Measurements from ENCODE around the gene BMPR1B.
"Not testable (repeated sequence)": the region's sequence is repeated elsewhere in the genome, so short reads cannot be mapped to it uniquely, and the experiment has no call there.

BMPR1B gene

GRCh38 chr4:94831607-94832006, 73.9 kb downstream of the BMPR1B start:
- no peak for DNase-seq (ENCODE audit: extremely low read depth in 1 of 2, low read depth in 1 of 2)

- not testable (repeated sequence) for DNase-seq (ENCODE audit: extremely low read depth in 1 of 2, low read depth in 1 of 2)
Observed at GRCh38 chr4:94832329-94832728, 74.6 kb downstream of the BMPR1B start.

DNA sequence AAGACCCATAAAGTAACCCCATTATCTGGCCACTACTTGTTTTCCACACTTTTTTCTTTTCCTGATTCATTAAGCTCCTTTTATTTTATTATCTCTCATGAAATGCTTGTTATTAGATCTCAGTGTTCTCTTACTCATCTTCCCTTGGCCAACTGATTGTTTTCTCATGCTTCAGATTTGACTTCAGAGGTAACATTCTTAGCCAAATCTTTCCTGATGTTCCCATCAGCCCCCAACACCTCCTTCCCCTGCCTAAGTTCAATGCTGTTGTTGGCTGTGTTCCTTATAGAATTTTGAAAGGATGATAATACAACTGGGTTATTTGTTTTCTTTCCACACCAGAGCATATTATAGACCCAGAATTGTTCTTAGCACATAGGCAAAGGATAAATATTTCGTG, 75.6 kb downstream of the BMPR1B start:
- no peak for DNase-seq (ENCODE audit: extremely low read depth in 1 of 2, low read depth in 1 of 2)

GRCh38 chr4:94834501-94834900, 76.7 kb downstream of the BMPR1B start:
- DNase-seq (ENCODE audit: extremely low read depth in 1 of 2, low read depth in 1 of 2): no peak

- not testable (repeated sequence) for DNase-seq (ENCODE audit: extremely low read depth in 1 of 2, low read depth in 1 of 2)
Observed at GRCh38 chr4:94841166-94841863, 83.6 kb downstream of the BMPR1B start.

GRCh38 chr4:94841864-94842221, 84.1 kb downstream of the BMPR1B start:
- DNase-seq (ENCODE audit: extremely low read depth in 1 of 2, low read depth in 1 of 2): no peak

GRCh38 chr4:94843216-94843615, 85.5 kb downstream of the BMPR1B start:
- DNase-seq (ENCODE audit: extremely low read depth in 1 of 2, low read depth in 1 of 2): no peak

- DNase-seq (ENCODE audit: extremely low read depth in 1 of 2, low read depth in 1 of 2): no peak
Observed at GRCh38 chr4:94848326-94848725, 90.6 kb downstream of the BMPR1B start.

- DNase-seq (ENCODE audit: extremely low read depth in 1 of 2, low read depth in 1 of 2): no peak
Observed at GRCh38 chr4:94849901-94850300, 92.1 kb downstream of the BMPR1B start.

DNA sequence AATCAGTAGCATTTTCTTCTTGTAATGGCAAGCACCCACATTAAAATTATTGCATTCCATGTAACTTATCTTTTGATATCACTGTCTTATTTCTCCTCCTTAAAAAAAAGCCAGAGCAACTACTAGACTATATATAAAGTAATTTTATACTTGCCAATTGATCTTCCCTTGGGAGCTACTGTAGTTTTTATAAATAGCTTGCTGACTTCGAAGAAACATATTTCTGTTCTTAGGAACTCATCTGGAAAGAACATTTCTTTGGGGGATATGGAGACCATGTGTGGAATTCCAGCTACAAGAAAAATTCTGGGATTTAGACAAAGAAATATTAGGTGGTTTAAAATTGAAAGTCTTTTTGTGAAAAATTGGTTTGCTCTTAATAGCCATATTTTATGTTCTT, 94.9 kb downstream of the BMPR1B start:
- DNase-seq (ENCODE audit: extremely low read depth in 1 of 2, low read depth in 1 of 2): no peak

DNA sequence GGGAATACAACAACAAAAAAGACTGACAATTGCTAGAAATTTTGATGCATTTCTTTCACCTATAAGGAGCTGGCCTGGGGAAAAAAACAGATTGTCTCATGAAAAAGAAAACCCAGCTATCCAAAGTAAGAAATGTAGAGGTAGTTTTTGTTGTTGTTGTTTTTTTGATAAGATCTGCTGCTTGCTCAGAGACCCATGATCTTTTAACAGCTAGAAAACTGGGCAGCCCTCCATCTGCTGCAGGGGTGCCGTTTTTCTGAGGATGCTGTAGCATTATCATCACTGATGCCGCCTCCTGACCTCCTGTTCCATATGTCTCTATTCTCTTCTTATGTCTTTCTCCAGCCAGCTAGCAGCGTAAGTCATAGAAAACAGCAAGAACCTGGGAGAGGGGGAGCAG, 98.3 kb downstream of the BMPR1B start:
- DNase-seq (ENCODE audit: extremely low read depth in 1 of 2, low read depth in 1 of 2): no peak

DNA sequence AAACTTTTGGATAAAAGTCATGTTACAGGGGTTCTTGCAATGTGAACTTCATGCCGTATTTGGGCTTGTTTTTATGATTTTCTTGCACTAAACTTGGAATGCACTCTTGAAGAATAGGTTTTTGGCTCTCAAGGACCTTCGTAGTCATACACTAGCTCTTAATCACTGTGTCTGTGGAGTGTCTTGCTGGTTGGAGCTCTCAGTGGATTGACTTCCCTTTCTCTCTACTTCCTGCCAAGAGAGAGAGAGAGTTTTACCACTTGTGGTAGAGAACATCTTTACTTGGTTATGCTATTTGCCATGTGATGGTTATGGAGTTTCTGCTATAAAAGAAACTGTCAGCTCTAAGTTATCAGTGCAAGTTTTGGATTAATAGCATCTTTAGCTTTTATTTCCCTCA, 112.4 kb downstream of the BMPR1B start:
- DNase-seq (ENCODE audit: extremely low read depth in 1 of 2, low read depth in 1 of 2): no peak

GRCh38 chr4:94871644-94872305, 114.0 kb downstream of the BMPR1B start:
- DNase-seq (ENCODE audit: extremely low read depth in 1 of 2, low read depth in 1 of 2): no peak

- no peak for DNase-seq (ENCODE audit: extremely low read depth in 1 of 2, low read depth in 1 of 2)
Observed at GRCh38 chr4:94877973-94878372, 120.2 kb downstream of the BMPR1B start.

DNA sequence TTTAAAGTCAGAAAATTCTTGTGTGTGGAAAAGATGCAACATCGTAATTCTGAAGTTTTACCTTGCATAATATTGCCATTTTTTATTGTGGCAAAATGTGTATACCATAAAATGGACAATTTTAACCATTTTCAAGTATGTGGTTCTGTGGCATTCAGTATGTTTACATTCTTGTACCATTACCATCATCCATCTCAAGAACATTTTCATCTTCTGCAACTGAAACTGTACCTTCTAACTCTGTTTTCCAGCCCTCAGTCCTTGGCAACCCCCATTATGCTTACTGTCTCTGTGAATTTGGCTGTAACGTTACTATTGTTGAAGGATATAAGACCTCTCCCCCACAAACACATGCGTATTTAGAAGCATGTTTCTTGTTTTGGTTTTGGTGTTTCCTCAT, 123.2 kb downstream of the BMPR1B start:
- DNase-seq (ENCODE audit: extremely low read depth in 1 of 2, low read depth in 1 of 2): no peak

DNA sequence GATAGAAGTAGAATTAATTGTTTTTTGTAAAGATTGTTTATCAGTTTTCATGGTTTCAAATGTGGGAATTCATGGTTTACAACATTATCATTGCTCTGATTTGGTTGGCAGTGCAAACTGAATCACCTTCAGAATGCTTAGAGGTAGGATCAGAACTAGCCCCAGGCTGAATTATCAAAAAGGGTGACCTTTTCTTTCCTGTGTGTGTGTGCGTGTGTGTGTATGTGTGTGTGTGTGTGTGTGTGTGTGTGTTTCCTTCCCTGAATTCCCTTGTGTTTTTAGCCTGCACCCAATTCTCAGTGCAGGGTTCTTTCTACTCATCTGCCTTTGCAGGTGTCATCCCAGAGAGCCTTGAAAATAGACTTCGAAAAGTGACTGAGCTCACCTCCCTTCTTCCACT, 125.0 kb downstream of the BMPR1B start:
- DNase-seq (ENCODE audit: extremely low read depth in 1 of 2, low read depth in 1 of 2): no peak

GRCh38 chr4:94887027-94887426, 129.3 kb downstream of the BMPR1B start:
- DNase-seq (ENCODE audit: extremely low read depth in 1 of 2, low read depth in 1 of 2): no peak

DNA sequence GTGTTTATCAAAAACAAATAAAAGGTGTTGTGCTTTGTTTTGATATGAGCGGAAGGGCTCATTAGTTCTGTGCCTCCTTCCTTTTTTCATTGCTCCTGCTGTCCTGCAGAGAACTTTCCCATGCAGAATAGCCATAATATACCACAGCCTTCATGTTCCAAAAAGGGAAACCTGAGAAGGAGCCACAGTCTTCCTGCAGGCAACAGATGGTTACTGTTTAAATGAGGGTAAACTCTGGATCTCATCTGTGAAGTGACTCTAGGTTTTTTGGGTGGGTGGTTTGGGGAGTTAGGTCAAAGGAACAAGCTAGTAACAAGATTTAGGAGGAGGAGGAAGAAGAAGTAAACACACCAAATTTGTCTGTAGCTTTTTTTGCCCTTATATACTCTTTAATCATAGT, 131.8 kb downstream of the BMPR1B start:
- no peak for DNase-seq (ENCODE audit: extremely low read depth in 1 of 2, low read depth in 1 of 2)

DNA sequence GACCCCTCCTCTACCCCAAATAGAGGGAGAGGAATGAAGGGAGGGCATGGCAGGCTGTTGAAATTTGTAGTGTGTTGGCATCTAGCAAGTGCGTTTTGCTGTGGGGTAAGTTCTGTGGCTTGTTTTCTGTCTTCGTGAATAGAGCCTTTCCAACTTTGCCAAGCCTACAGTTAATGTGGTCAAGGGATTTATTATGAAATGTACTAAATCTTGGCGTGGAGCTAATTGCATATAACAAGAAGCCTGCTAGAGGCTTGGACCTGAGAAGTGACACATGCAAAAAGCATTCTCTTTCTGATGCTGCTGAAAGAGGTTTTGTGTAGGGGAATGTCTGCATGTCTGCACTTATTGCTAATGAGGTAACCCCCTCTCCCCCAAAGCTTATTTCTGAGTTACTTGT, 132.2 kb downstream of the BMPR1B start:
- no peak for DNase-seq (ENCODE audit: extremely low read depth in 1 of 2, low read depth in 1 of 2)

DNA sequence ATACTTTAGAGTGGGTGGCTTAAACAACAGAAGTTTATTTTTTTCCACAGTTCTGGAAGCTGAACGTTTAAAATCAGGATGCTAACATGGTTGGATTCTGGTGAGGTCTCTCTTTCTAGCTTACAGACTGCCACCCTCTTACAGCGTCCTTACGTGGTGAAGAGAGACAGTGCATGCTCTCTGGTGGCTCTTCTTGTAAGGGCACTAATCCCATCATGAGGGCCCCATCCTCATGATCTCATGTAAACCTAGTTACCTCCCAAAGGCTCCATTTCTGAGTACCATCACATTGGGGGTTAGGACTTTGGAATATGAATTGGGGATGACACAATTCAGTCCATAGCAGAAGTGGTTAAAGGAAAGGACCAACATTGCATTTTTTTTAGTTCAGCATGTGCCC, 132.8 kb downstream of the BMPR1B start:
- no peak for DNase-seq (ENCODE audit: extremely low read depth in 1 of 2, low read depth in 1 of 2)

DNA sequence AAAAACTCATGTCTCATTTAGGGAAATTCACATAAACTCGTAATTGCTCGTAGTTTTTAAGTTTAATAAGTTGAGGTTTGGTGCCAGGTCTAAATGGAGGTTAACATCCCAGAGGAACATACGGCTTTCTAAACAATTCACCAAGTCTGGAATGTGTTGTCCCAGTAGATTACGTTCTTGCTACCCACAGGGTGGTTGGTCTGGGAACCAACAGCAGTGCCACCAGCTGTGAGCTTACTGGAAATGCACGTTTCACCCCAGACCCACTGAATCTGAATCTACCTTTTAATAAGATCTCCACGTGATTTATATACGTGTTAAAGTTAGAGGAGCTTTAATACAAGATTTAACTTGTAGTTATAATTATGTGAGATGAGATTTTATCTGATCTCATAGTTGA, 134.3 kb downstream of the BMPR1B start:
- no peak for DNase-seq (ENCODE audit: extremely low read depth in 1 of 2, low read depth in 1 of 2)

DNA sequence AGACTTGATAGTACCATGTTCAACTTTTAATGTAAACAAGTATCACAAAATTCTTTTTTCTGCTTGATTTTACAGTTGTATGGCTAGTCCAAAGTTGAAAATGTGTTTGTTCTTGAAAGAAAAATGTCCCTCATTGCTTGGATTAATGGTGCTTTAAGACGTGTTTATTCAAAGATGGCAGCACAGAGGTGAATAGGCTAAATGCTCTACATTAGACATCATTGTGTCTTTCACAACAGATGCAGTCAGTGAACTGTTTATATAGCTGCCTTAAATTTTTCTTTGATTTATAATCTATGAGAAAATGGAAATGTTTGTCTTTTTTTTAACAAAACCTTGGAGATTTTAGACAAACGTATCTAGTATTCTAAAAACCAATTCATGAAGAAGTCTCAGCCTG, 137.3 kb downstream of the BMPR1B start:
- DNase-seq (ENCODE audit: extremely low read depth in 1 of 2, low read depth in 1 of 2): no peak

- no peak for DNase-seq (ENCODE audit: extremely low read depth in 1 of 2, low read depth in 1 of 2)
Observed at GRCh38 chr4:94897023-94897422, 139.3 kb downstream of the BMPR1B start.

All from stimulated activated CD8-positive, alpha-beta memory T cell treated with anti-CD3 and anti-CD28 coated beads, Interleukin-7, amount 100 ng/mL, for 48 hours (primary cell).